ENCODE measurements around the gene ACP3. TPM values are rescaled to one million over a fixed set of nuclear protein-coding genes. Genes with fewer than 3 reads are reported as not detected.

Gene ACP3
- total RNA-seq, 1 donor = 10.8 TPM

DNA sequence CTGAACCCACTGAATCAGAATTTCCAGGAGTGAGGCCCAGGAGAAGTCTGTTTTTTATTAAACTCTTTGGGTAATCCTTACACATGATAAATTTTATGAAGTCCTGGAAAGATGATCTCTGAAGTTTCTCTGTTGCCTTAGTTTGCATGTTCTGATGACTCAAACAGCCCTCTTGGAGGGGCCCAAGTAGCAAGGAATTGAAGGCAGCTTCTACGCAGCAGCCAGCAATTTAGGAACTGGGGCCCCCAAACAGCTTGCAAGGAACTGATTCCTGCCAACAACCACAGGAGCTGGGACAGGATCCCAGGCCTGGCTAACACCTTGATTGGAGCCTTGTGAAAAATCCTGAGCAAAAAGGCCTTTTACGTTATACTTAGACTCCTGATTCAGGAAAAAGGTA is 5.4 kb upstream of the ACP3 start:
- no peak overlapping the region for H3K4me3 ChIP-seq (ENCODE audit: low read depth, low read length)
- no peak for DNase-seq (ENCODE audit: low read depth)
- TF ChIP-seq, protein P1, sequence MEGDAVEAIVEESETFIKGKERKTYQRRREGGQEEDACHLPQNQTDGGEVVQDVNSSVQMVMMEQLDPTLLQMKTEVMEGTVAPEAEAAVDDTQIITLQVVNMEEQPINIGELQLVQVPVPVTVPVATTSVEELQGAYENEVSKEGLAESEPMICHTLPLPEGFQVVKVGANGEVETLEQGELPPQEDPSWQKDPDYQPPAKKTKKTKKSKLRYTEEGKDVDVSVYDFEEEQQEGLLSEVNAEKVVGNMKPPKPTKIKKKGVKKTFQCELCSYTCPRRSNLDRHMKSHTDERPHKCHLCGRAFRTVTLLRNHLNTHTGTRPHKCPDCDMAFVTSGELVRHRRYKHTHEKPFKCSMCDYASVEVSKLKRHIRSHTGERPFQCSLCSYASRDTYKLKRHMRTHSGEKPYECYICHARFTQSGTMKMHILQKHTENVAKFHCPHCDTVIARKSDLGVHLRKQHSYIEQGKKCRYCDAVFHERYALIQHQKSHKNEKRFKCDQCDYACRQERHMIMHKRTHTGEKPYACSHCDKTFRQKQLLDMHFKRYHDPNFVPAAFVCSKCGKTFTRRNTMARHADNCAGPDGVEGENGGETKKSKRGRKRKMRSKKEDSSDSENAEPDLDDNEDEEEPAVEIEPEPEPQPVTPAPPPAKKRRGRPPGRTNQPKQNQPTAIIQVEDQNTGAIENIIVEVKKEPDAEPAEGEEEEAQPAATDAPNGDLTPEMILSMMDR (IDR thresholded peaks at IDR 0.05; ENCODE audit: insufficient read depth, low read depth, low read length) = no peak

DNA sequence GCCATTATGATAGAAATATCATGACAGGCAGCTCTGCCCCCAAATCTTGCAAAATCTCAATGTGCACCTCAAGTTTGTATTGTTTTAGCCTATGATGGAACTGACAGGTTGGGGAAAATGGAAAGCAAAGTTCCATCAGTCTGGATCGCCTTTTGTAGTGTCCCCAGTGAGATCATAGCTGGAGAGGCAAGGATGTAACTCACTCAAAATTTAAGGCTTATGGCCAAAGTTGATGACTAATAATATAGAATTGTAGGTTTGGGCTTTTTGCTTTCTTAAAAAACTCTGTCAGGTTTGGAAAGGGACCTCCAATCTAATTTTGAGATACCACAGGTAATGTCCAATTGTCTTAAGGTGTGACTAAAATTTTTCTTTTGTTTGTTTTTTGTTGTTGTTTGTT is 1.4 kb upstream of the ACP3 start:
- DNase-seq (ENCODE audit: low read depth) = no peak
- no peak overlapping the region for H3K4me3 ChIP-seq (ENCODE audit: low read depth, low read length)
- TF ChIP-seq, protein P1 (IDR thresholded peaks at IDR 0.05; ENCODE audit: insufficient read depth, low read depth, low read length) = no peak

DNA sequence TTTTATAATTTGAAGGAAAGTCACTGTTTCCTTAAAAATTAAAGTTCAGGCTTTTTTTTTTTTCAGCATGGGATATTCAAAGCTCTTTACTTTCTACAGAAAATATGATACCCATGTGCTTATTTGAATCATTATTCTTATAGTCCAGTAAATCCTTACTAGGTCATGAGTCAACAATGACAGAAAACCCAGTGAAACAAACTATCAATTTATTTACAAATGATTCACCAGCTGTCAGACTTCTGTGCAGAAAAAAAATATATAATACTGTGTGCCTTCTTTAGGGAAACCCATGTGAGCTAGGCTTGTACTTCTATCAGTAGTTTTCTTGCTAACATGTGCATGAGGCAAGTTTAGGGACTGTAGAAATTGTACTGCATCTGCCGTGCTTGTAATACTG is 1.2 kb downstream of the ACP3 start:
- TF ChIP-seq, protein P1 (IDR thresholded peaks at IDR 0.05; ENCODE audit: insufficient read depth, low read depth, low read length) = no peak
- H3K4me3 ChIP-seq (ENCODE audit: low read depth, low read length) = peak overlapping the region; percentile 43
- DNase-seq (ENCODE audit: low read depth) = peak; percentile 25

DNA sequence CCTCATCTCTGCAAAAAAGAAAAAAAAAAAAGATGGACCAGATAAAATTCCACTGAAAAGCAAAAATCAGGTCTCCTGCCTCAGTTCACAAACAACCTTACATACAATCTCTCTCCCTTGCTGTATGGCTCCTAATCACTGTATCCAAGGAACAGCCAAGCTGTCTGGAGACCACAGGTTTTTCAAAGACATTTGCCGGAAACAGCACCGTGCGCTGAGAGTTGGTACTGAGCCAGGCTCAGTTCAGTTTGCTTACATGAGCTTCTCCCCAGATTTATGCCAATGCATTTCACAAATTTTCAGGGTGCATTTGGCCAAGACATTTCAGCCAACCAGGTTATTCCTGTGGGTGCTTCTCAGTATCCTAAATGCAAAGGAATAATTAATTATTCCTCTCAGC is 4.1 kb downstream of the ACP3 start:
- TF ChIP-seq, protein P1 (IDR thresholded peaks at IDR 0.05; ENCODE audit: insufficient read depth, low read depth, low read length) = no peak
- no peak for DNase-seq (ENCODE audit: low read depth)
- H3K4me3 ChIP-seq (ENCODE audit: low read depth, low read length) = no peak overlapping the region

DNA sequence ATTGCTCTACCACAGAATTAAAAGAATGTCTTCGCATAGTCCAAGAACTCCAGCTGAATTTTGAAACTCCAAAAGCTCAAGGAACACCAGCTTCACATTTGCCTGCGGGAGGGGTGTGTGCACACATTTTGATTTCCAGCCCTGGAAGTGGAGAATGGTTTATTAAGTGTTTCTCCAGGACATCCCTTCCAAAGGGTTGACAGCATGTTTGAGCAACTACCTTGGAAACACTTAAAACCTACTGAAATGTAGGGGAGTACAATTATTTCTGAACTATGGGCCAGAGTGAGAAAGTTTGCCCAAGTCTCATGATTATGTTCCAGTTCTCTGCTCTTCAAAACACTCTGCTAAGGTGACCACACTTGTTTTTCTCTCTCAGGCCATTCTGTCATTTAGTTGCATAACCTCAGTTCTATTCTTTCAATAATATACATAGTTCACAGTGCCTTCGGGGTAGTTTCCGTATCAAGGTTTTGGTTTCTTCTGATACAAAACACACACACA is 7.9 kb downstream of the ACP3 start:
- peak; percentile 18 for DNase-seq (ENCODE audit: low read depth)
- TF ChIP-seq, protein P1 (IDR thresholded peaks at IDR 0.05; ENCODE audit: insufficient read depth, low read depth, low read length) = no peak
- no peak overlapping the region for H3K4me3 ChIP-seq (ENCODE audit: low read depth, low read length)

DNA sequence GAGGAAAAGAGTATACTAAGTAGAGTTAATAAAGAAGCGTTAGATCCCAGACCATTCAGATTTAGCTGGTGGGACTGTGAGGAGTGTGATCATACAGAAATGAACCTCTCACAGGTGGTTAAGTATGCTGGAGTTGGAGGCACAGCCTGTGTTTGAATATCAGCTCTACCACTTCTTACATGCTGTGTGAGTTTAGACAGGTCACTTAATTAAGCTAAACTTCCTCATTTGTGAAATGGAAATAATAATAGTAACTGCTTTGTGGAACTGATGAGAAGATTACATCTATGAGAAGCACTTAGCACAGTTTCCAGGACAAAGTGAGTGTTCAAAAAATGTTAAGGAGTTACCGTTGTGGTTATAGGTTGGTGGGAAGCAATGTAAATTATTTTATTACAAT is 8.4 kb downstream of the ACP3 start:
- TF ChIP-seq, protein P1 (IDR thresholded peaks at IDR 0.05; ENCODE audit: insufficient read depth, low read depth, low read length) = no peak
- no peak overlapping the region for H3K4me3 ChIP-seq (ENCODE audit: low read depth, low read length)
- DNase-seq (ENCODE audit: low read depth) = no peak

DNA sequence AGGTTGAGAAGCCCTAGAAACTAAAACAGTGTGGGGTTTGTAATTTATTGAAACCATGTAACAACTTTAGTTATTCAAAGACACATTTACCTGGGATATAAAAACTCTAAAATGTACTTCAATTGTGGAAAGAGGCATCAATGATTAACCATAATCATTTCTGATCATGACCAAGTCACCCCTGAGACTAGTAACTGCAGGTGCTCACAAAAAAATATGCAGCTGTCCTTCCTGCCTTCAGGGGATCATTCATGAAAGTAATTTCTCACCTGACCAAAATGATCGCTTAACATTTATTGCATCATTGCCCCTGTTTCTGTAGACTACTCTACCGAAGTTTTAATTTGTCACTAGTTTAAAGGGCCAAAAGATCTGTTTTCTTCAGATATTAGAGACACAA is 9.0 kb downstream of the ACP3 start:
- no peak overlapping the region for H3K4me3 ChIP-seq (ENCODE audit: low read depth, low read length)
- TF ChIP-seq, protein P1 (IDR thresholded peaks at IDR 0.05; ENCODE audit: insufficient read depth, low read depth, low read length) = no peak
- DNase-seq (ENCODE audit: low read depth) = no peak

Data from fibroblast of villous mesenchyme (primary cell).